IPS DF 6.9 (cell line): ENCODE data around the gene MEIS2.

Experiments
- DNase-seq: peaks from one replicate; pipeline ENCODE4 v3.0.0-alpha.2; 2013; ENCODE audit warnings: low read depth, low spot score
- H3K27ac ChIP-seq: one replicate; pipeline ENCODE4 v1.5.1; 2013; ENCODE audit warnings: low read length, control low read depth
- H3K27me3 ChIP-seq: 2 replicates; pipeline ENCODE4 v1.6.1; 2013; ENCODE audit warnings: mild to moderate bottlenecking, low read length; ENCODE audit not compliant: control insufficient read depth, insufficient read depth
- H3K36me3 ChIP-seq: 2 replicates; pipeline ENCODE4 v1.6.1; 2013; ENCODE audit warnings: low read length; ENCODE audit not compliant: control insufficient read depth, insufficient read depth
- H3K4me1 ChIP-seq: 2 replicates; pipeline ENCODE4 v1.6.1; 2013; ENCODE audit warnings: low read length; ENCODE audit not compliant: control insufficient read depth, insufficient read depth
- H3K4me3 ChIP-seq: 2 replicates; pipeline ENCODE4 v1.5.1; 2013; ENCODE audit warnings: mild to moderate bottlenecking, low read length
- H3K9me3 ChIP-seq: 2 replicates; pipeline ENCODE4 v1.6.1; 2013; ENCODE audit warnings: low read length, inconsistent platforms; ENCODE audit not compliant: control insufficient read depth, insufficient read depth
- WGBS: extraction: QIAGEN DNeasy Blood & Tissue Kit; methylation state at CpG from one replicate; pipeline ENCODE4 v1.1.7; 2013; ENCODE audit warnings: mixed read lengths, missing lambda C conversion rate; ENCODE audit not compliant: insufficient read length, insufficient coverage; 5-methylcytosine and 5-hydroxymethylcytosine counted together

The MEIS2 gene

DNA sequence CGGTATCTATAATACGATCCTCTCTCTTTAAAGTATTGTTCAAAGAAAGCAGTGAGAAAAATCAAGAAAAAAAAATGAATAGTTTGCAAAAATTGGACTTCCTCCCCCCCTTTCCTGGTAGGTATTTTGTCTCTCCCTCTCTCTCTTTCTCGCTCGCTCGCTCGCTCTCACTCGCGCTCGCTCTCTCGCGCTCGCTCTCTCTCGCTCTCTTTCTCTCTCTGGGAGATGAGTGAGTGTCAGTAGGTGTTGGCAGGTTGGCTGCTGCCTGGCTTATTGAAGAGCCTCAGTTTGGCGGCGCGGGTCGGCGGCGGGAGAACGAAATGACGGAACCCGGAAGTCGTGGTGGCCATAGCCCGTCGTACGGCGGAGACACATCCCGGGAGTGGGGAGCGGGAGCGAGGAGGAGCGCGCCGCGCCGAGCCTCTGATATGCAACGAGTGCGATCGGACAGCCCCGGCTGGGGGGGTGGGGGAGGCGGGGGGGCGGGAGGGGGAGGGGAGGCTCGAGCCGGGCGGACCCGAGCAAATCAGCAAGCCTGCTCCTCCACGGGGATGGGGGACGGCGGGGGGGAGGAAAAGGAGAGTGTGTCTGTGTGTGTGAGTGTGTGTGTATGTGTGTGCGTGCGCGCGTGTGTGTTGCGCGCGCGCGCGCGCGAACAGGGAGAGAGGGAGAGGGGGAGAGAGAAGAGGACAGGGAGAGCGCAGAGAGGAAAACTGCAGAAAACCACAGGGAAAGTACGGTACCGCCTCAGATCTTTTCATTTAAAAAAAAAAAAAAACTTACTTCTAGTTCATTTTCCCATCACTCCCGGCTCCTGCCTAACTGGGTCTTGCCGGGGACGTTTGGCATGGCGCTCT, at the start of gene MEIS2:
MEIS2 (minus strand) TSS at position 441 of the 857 bp plus-strand sequence. CDS start 1,083 bp downstream, outside the sequence.
- no peak for DNase-seq
- Histone ChIP-seq H3K36me3 (no peaks in the 10 kb centered on the region), H3K4me3 (peak within 1 kb of the TSS; percentile 66; the same call in 1 of the 2 replicates), H3K27ac (no peak within 1 kb of the TSS), H3K4me1 (peaks cover 5% of the 10 kb centered on the region), H3K9me3 (no peaks in the 10 kb centered on the region), H3K27me3 (peaks cover 49% of the 10 kb centered on the region)
- no CpG with 5 or more reads among the region's 67 CpGs for WGBS

DNA sequence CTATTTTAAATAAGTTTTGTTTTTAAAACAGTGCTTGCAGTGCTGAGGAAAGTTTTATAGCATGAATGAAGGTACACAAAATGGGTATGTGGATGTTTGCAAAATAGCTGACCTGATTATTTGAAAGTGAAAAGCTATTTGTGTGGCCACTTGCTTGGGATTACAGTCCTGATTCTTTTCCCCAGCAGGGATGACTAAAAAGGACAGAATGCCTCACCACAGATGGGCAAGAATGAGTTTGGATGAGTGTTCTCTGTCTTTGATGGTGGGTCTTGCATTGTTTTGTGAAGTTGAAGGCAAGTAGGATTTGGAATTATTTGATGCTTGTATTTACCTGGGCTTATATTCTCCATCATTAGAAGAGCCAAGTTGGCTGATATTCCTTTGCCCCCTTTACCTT, 48.8 kb upstream of the MEIS2 start:
- H3K27ac ChIP-seq, result no peak overlapping the region
- no peak overlapping the region for H3K4me3 ChIP-seq
- H3K9me3 ChIP-seq, result no peaks in the 10 kb centered on the region
- H3K27me3 ChIP-seq, result no peaks in the 10 kb centered on the region
- H3K36me3 ChIP-seq, result no peaks in the 10 kb centered on the region
- DNase-seq, result no peak
- H3K4me1 ChIP-seq, result no peaks in the 10 kb centered on the region

DNA sequence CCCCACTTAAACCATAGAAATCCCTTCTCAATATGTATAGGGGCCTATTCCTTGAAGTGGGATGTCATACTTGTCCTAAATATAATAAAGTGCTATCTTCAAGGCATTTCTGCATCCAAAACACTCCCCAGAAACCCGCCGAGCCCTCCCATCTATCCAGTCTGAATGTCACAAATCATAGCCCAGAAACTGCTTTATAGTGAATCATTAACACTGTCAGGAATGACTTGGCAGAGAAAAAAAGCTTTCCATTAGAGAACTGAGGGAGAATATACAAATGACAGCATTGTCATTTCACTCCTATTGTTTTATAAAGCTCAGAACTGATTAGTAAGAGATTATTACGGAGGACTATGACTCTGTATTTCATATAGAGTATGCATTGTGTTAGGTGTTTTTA, 48.4 kb upstream of the MEIS2 start:
- no CpG with 5 or more reads among the region's 3 CpGs for WGBS
- no peak for DNase-seq
- no peaks in the 10 kb centered on the region for H3K27me3 ChIP-seq

DNA sequence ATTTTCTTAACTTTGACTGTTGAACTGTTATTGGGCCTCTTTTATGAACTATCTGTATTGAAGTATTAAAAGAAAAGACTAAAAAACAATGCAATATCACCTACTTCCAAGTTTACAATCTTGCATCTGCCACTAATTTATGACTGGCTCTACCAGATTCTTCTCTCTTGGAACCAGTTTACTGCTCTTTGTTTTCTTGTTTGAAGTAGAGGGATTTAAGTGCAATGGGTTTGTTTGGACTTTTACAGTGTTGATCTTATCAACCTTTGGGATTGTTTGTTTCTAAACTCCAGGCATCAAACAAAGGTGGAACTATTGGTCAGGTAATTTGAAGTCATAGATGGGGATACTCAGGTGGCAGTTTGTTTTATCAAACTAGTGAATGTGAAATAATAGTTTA, 43.0 kb upstream of the MEIS2 start:
- no peak overlapping the region for H3K27ac ChIP-seq
- no peaks in the 10 kb centered on the region for H3K9me3 ChIP-seq
- DNase-seq, result no peak
- no peaks in the 10 kb centered on the region for H3K27me3 ChIP-seq
- no peaks in the 10 kb centered on the region for H3K36me3 ChIP-seq
- no peaks in the 10 kb centered on the region for H3K4me1 ChIP-seq
- H3K4me3 ChIP-seq, result no peak overlapping the region

More for the DNA sequence above, 48.4 kb upstream of the MEIS2 start:
- Histone ChIP-seq H3K4me1 (no peaks in the 10 kb centered on the region), H3K36me3 (no peaks in the 10 kb centered on the region), H3K4me3 (no peak overlapping the region), H3K9me3 (no peaks in the 10 kb centered on the region), H3K27ac (no peak overlapping the region)

DNA sequence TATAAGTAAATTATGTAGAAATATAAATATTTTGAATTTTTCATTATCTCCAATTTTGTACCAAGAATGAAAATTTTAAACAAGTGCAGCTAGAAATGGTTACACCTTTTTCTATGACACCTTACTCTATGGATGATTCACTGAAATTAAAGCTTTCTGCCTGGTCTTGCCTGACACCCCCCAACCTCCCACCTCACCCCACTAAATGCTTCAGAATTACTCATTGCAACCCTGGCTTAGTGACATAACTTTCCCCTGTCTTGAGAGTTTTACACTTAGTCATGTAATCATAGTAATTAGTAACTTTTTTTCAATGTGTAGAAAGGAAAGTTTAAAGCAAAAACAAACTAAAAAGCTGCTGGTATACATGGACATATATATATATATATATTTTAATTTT, 42.0 kb upstream of the MEIS2 start:
- Histone ChIP-seq H3K27me3 (no peaks in the 10 kb centered on the region), H3K9me3 (no peaks in the 10 kb centered on the region), H3K4me1 (no peaks in the 10 kb centered on the region), H3K27ac (no peak overlapping the region), H3K36me3 (no peaks in the 10 kb centered on the region), H3K4me3 (no peak overlapping the region)
- no peak for DNase-seq

DNA sequence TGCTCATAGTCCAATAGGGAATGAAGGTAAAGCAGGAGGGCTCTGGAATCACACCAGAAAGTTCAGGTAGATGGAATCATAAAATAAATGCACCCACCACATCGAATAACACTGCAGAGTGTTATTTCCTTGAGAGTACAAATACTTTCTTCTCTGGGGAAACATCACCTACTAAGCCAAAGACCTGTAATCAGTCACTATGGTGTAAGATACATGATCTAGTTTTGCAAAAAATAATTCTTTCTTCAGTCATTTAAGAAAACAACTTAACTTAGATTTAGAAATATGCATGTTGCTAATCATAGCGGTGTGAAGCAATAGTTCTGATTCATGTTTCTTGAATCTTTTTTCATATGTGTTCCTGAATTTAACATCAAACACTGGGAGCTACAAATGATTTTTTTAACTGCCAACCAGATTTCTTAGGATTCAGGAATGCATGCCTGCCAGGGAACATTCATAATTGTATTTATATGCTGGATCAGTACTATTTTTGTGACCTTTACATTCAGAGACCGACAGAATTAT, 40.2 kb upstream of the MEIS2 start:
- H3K4me1 ChIP-seq, result no peaks in the 10 kb centered on the region
- WGBS, result no CpG with 5 or more reads among the region's 3 CpGs
- no peak overlapping the region for H3K4me3 ChIP-seq
- no peak for DNase-seq
- H3K9me3 ChIP-seq, result no peaks in the 10 kb centered on the region
- H3K27me3 ChIP-seq, result no peaks in the 10 kb centered on the region
- no peak overlapping the region for H3K27ac ChIP-seq
- H3K36me3 ChIP-seq, result no peaks in the 10 kb centered on the region

DNA sequence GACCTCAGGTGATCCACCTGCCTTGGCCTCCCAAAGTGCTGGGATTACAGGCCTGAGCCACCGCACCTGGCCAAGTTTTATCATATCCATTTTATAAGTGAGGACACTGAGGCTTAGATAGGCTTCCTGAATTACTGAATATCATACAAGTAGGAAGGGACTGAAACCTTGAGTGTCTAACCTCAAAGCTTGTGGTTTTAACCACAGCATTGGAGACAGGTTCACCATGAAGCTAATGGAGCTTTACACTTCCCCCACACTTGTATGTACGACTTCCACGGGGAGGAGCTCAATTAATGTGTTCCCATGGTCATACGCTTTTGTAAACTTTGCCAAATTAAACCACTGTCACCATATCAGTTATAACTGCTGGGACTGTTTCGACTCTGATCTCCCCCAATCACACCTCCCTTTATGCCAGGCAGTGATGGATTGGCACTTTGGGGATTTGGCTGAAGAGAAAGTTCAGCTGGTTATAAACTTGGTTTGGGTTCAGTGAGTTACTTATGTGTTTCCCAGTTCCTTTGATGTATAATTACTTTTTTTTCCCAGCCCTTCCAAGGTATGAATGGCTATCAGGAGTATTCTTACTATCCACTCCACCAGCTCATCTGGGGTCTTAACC, 38.4 kb upstream of the MEIS2 start:
- peaks cover 2% of the 10 kb centered on the region; the same call in 1 of the 2 replicates for H3K4me1 ChIP-seq
- H3K36me3 ChIP-seq, result no peaks in the 10 kb centered on the region
- H3K27ac ChIP-seq, result no peak overlapping the region

DNA sequence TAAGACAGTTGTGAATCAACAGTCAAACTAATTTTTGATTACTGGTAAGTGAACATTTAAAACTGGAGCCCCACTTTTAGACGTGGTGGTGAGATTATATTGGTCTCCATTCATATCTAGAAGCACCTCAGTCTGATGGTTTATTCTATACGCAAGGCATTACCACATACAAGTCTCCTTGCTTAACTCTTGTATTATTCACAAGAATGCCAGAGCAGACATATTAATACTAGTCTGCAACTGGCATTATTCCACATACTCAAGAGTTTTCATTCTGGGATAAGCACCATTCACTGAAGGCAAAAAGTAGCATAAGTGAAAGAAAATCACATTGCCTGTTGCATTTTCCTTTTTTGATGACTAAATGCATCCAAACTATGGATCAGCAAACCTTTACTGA, 36.9 kb upstream of the MEIS2 start:
- Histone ChIP-seq H3K27me3 (no peaks in the 10 kb centered on the region), H3K36me3 (no peaks in the 10 kb centered on the region), H3K4me3 (no peak overlapping the region), H3K9me3 (no peaks in the 10 kb centered on the region), H3K27ac (no peak overlapping the region), H3K4me1 (peaks cover 2% of the 10 kb centered on the region; the same call in 1 of the 2 replicates)
- WGBS, result no CpG with 5 or more reads among the region's 2 CpGs
- no peak for DNase-seq

More for the DNA sequence above, 38.4 kb upstream of the MEIS2 start:
- no peak overlapping the region for H3K4me3 ChIP-seq
- no peaks in the 10 kb centered on the region for H3K27me3 ChIP-seq
- WGBS, result no CpG with 5 or more reads among the region's 5 CpGs
- no peaks in the 10 kb centered on the region for H3K9me3 ChIP-seq
- DNase-seq, result no peak

DNA sequence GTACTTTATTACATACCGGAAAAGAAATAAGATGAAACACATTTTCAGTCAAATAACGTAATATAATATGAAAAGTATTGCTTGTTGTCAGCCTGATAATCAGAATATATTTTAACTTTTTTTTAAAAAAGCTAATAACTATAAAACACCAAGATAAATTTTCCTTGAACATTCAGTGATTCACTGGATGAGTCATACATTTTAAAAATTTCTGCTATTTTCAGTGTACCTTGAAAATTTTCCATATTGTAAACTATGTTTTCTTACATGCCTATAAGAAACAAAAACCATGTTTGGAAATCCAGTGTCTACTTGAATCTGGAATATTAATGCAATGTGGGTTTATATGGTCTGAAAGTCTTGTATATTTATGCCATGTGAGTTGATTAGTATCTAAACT, 36.3 kb upstream of the MEIS2 start:
- Histone ChIP-seq H3K27ac (no peak overlapping the region), H3K36me3 (no peaks in the 10 kb centered on the region), H3K9me3 (no peaks in the 10 kb centered on the region), H3K4me1 (peaks cover 2% of the 10 kb centered on the region; the same call in 1 of the 2 replicates), H3K4me3 (no peak overlapping the region), H3K27me3 (no peaks in the 10 kb centered on the region)
- WGBS, result no CpG with 5 or more reads among the region's 2 CpGs
- no peak for DNase-seq

DNA sequence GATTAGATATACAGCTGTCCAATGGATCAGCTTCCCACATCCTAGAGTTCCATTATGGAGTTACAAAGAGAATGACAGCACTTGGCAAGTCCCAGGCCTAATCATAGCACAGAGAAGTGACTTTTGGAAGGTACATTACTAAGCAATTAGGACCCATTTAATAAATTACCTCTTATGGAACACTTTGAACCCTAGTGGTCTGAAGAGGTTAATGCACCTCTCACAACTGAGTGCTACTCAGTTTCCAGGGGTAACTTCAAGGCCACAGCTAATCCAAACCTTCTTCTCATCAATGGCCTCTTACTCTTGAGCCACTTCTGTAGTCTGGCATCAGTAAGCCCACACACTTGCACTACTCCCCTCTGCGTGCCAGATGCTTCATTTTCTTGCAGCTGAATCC, 34.9 kb upstream of the MEIS2 start:
- no CpG with 5 or more reads among the region's 1 CpG for WGBS
- peaks cover 2% of the 10 kb centered on the region; the same call in 1 of the 2 replicates for H3K4me1 ChIP-seq
- H3K27me3 ChIP-seq, result no peaks in the 10 kb centered on the region
- no peak overlapping the region for H3K4me3 ChIP-seq
- no peaks in the 10 kb centered on the region for H3K9me3 ChIP-seq
- no peak overlapping the region for H3K27ac ChIP-seq
- DNase-seq, result no peak
- no peaks in the 10 kb centered on the region for H3K36me3 ChIP-seq
